GM21423 (cell line): ENCODE measurements around the gene CIDEA.

Source experiments
- ATAC-seq: cut with Tn5 transposase; IDR thresholded peaks from one replicate; pipeline ENCODE4 v1.9.1; 2021; ENCODE audit warnings: mild to moderate bottlenecking, moderate library complexity; ENCODE audit not compliant: unreplicated experiment

Gene CIDEA

DNA sequence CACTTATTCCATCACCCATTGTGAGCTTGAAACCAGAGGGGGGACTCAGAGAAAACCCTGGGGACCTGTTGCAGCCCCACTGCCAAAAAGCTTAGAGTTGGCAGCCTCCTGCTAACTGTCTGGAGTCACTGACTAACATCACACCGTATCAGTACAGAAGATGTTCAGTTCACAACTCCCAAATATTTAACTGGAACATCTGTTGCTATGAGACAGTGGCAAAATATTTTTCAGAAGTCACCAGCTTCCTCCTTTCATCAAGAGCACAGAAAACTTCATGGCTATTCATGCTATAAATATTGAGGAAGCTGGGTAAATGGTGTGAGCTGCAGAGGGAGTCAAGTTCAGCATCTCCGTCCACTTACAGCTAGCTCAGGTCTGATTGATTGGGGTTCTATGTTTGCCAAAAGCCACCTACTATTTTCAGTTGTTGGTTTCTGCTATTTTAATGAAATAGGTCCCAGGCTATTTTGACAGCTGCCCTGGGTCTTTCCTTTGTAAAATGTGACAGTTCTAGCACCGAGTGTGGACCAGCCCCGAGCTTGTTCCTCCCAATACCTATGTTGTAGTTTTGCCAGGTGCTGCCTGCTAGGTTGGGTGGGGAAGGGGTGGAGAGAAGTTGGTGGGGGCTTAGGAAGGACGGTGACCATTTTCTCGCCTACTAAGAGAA is 63.6 kb downstream of the CIDEA start:
- peak; percentile 28 for ATAC-seq

DNA sequence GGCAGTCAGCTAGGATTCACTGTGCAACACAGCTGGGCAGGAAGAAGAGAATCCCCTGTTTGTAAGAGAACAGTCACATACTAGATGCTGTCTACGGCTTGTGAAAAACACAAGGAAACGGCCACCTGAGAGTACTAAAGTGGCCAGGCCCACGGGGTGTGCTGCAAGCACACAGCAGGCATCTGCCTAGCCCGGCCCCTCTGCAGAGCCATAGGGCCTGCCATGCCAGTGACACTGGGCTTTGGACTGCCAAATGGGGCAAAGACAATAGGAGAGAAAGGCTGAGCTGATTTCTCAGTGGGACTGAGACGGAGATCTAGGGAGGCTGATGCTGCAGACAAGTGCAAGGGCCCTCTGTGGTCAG is 64.2 kb downstream of the CIDEA start:
- ATAC-seq: peak; percentile 14

DNA sequence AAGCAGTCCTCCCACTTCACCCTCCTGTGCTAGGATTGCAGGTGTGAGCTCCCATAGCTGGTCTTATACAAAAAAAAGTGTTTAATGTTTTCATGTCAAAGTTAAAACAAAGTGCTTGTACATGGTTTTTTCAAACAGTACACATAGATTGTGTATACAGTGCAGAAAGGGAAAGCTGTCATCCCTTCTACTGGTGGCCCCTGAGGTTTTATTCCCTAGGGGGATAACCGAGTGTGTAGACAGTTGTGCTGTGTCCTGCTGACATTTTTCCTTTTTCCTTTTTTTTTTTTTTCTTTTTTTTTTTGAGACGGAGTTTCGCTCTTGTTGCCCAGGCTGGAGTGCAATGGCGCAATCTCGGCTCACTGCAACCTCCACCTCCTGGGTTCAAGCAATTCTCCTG is 64.7 kb downstream of the CIDEA start:
- ATAC-seq: no peak

DNA sequence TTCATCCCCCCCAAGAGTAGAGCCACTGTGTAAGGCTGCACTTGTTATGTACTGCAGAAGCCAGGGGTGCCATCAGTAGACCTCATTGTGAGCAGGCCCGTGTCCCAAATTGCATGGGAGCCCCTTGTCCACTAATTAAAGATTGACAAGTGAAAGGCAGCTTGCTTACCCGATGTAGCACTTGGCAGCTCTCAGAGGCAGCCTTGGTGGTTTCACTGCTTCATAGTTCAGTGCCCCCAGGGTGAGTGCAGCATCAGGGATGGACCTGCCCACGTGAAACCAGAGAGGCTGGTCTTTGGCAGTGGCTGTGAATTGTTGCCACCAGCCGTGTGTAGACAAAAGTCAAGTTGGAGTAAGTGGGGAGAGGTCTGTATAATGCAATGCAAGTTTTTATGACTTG is 67.2 kb downstream of the CIDEA start:
- peak; percentile 84 for ATAC-seq

DNA sequence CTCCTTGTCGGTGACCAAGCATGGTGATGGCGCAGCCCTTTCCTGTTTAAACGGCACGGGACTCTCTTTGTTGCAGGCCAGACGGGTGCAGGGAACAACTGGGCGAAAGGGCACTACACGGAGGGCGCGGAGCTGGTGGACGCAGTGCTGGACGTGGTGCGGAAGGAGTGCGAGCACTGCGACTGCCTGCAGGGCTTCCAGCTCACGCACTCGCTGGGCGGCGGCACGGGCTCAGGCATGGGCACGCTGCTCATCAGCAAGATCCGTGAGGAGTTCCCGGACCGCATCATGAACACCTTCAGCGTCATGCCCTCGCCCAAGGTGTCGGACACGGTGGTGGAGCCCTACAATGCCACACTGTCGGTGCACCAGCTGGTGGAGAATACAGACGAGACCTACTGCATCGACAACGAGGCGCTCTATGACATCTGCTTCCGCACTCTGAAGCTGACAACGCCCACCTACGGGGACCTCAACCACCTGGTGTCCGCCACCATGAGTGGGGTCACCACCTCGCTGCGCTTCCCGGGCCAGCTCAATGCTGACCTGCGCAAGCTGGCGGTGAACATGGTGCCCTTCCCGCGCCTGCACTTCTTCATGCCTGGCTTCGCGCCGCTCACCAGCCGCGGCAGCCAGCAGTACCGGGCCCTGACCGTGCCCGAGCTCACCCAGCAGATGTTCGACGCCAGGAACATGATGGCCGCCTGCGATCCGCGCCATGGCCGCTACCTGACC is 71.0 kb downstream of the CIDEA start:
- no peak for ATAC-seq

DNA sequence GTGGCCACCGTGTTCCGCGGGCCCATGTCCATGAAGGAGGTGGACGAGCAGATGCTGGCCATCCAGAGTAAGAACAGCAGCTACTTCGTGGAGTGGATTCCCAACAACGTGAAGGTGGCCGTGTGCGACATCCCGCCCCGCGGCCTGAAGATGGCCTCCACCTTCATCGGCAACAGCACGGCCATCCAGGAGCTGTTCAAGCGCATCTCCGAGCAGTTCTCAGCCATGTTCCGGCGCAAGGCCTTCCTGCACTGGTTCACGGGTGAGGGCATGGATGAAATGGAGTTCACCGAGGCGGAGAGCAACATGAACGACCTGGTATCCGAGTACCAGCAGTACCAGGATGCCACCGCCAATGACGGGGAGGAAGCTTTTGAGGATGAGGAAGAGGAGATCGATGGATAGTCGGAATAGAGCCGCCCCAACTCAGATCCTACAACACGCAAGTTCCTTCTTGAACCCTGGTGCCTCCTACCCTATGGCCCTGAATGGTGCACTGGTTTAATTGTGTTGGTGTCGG is 71.6 kb downstream of the CIDEA start:
- ATAC-seq: no peak

DNA sequence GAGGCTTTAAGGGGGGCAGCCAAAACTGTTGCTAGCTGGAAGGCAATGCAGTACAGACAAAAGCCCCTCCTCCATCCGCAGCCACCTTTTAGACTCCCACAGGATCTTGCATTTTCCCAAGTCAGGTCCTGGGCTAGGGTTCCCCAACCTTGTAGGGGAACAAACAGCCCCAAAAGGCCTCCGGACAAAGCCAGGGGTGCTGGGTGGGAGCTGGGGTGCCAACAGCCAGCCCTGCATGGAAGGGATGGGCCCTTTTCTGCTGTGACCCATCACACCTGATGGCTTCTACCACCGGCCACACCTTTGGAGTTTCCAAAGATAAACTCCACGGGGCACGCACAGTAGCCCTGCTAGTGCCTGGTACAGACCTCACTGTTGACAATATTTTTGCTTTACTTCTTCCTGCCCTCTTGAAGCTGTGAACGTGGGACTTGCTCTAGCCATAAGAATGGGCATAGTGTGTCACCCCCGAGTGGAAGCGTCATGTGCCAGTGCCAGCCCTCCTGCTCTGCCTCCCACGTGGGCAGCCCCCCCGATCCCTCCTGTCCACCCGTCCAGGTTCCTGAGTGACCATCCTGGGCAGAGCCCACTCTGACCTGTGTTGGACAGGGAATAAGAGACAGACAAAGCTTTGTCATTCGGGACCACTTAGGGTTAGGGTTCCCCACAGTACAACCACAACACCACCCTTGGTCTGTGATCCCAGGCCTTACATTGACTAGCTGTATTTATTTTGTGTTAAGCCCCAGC is 72.7 kb downstream of the CIDEA start:
- ATAC-seq: no peak
